HepG2 (cell line): Measurements from ENCODE around the gene MRPL38. TPM values are rescaled to one million over a fixed set of nuclear protein-coding genes. Genes with fewer than 3 reads are reported as not detected.

ENCODE experiments used
- DZIP1 ChIP-seq: sonication (generic); formaldehyde crosslinking; IDR thresholded peaks from 2 replicates; pipeline ENCODE4 v1.5.0; 2020; ENCODE audit warnings: mild to moderate bottlenecking, missing genetic modification reagents
- RBFOX2 ChIP-seq: fragments of 200-400 bp; formaldehyde crosslinking; IDR thresholded peaks from 2 replicates; pipeline ENCODE4 v1.6.1; 2017; ENCODE audit warnings: low read depth, mild to moderate bottlenecking, low read length
- SMAD9 ChIP-seq: sonication (generic); formaldehyde crosslinking; IDR thresholded peaks from 2 replicates; pipeline ENCODE4 v1.5.1; 2020; ENCODE audit warnings: mild to moderate bottlenecking, missing genetic modification reagents
- ZSCAN30 ChIP-seq: sonication (generic); formaldehyde crosslinking; IDR thresholded peaks from 2 replicates; pipeline ENCODE4 v1.5.0; 2020; ENCODE audit warnings: mild to moderate bottlenecking, missing genetic modification reagents
- polyA plus RNA-seq, 8 experiments: library from polyadenylated mRNA; depleted of rRNA in 3 of 8; stranded (reverse) in 7 of 8; unstranded in 1 of 8; fragments of >200 nt; fragmentation: Illumina TruSeq in 4 of 8; extraction: Trizol in 4 of 8; gene quantifications; 2 replicates each; pipeline versions ENCODE4 v1.2.1 to v1.2.3, GENCODE V29; 2011 to 2016; ENCODE audit warnings: low read depth in 4 of 8, missing spikeins in 1 of 8, mixed read lengths in 1 of 8; ENCODE audit not compliant: insufficient read depth in 1 of 8
- total RNA-seq, 5 experiments: library from RNA; depleted of rRNA; stranded (reverse); fragments of >200 nt; fragmentation: Illumina TruSeq; extraction: Trizol; gene quantifications; 2 replicates each; pipeline ENCODE4 v1.2.3, GENCODE V29; 2016; ENCODE audit warnings: low read depth in 1 of 5
- TF ChIP-seq, protein P1 (sequence below): sonication (generic); formaldehyde crosslinking; IDR thresholded peaks from 2 replicates; pipeline ENCODE4 v1.5.0; 2020; ENCODE audit warnings: mild to moderate bottlenecking, missing genetic modification reagents, borderline replicate concordance
- TF ChIP-seq, protein P2 (sequence below): sonication (generic); formaldehyde crosslinking; IDR thresholded peaks from 2 replicates; pipeline ENCODE4 v1.8.1; 2023; ENCODE audit warnings: mild to moderate bottlenecking, inconsistent platforms, moderate library complexity, missing genetic modification reagents, borderline replicate concordance
- TF ChIP-seq, protein P3 (sequence below): sonication (generic); formaldehyde crosslinking; conservative IDR thresholded peaks from 2 replicates; pipeline ENCODE4 v1.4.0; 2020; ENCODE audit warnings: missing genetic modification reagents
- TF ChIP-seq, protein P4 (sequence below): sonication (generic); formaldehyde crosslinking; IDR thresholded peaks from 2 replicates; pipeline ENCODE4 v1.4.0; 2020; ENCODE audit warnings: low read depth, mild to moderate bottlenecking, missing genetic modification reagents
- TF ChIP-seq, protein P5 (sequence below): sonication (generic); formaldehyde crosslinking; IDR thresholded peaks from 2 replicates; pipeline ENCODE4 v1.4.0; 2020; ENCODE audit warnings: missing genetic modification reagents

MRPL38 gene
- total and polyA plus RNA-seq, 2 of the 13 experiments (the other 11 are each of a cell fraction or from before 2014, with no cell fraction given): 83.7 to 125 TPM

DNA sequence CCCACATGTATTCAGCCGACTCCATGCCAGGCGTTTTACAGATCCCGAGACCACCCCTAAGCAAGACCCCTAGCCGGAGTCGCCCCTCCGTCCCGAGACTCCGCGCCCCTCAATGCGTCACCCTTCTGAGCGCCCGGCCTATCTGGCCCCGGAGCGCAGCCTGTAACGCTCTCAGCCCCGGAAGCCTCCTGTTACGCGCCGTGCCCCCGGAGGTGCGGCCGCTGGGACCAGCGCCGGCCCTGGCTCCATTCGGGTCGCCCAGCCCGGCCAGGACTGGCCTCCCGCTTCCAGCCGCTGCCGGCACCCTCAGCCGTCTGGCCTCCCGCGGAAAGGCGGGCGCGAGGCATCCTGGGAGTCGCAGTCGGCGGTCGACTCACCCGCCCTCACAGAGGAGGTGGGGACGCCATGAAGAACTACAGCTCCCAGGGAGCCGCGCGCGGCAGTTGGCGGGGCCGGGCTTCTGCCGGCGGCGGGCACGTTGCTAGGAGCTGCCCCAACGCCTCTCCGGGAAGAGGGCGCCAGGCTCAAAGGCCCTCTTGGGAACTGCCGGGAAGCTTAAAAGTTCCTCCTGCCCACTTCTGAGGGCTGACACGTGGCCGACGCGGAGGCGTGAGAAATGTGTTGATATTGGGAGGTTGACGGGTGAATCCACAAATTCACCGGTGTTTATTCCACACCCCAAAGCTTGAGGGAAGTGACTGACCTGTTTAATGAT, 36.2 kb upstream of the MRPL38 start, which contains the start of gene FBF1 (continued):
- TF ChIP-seq, protein P1, sequence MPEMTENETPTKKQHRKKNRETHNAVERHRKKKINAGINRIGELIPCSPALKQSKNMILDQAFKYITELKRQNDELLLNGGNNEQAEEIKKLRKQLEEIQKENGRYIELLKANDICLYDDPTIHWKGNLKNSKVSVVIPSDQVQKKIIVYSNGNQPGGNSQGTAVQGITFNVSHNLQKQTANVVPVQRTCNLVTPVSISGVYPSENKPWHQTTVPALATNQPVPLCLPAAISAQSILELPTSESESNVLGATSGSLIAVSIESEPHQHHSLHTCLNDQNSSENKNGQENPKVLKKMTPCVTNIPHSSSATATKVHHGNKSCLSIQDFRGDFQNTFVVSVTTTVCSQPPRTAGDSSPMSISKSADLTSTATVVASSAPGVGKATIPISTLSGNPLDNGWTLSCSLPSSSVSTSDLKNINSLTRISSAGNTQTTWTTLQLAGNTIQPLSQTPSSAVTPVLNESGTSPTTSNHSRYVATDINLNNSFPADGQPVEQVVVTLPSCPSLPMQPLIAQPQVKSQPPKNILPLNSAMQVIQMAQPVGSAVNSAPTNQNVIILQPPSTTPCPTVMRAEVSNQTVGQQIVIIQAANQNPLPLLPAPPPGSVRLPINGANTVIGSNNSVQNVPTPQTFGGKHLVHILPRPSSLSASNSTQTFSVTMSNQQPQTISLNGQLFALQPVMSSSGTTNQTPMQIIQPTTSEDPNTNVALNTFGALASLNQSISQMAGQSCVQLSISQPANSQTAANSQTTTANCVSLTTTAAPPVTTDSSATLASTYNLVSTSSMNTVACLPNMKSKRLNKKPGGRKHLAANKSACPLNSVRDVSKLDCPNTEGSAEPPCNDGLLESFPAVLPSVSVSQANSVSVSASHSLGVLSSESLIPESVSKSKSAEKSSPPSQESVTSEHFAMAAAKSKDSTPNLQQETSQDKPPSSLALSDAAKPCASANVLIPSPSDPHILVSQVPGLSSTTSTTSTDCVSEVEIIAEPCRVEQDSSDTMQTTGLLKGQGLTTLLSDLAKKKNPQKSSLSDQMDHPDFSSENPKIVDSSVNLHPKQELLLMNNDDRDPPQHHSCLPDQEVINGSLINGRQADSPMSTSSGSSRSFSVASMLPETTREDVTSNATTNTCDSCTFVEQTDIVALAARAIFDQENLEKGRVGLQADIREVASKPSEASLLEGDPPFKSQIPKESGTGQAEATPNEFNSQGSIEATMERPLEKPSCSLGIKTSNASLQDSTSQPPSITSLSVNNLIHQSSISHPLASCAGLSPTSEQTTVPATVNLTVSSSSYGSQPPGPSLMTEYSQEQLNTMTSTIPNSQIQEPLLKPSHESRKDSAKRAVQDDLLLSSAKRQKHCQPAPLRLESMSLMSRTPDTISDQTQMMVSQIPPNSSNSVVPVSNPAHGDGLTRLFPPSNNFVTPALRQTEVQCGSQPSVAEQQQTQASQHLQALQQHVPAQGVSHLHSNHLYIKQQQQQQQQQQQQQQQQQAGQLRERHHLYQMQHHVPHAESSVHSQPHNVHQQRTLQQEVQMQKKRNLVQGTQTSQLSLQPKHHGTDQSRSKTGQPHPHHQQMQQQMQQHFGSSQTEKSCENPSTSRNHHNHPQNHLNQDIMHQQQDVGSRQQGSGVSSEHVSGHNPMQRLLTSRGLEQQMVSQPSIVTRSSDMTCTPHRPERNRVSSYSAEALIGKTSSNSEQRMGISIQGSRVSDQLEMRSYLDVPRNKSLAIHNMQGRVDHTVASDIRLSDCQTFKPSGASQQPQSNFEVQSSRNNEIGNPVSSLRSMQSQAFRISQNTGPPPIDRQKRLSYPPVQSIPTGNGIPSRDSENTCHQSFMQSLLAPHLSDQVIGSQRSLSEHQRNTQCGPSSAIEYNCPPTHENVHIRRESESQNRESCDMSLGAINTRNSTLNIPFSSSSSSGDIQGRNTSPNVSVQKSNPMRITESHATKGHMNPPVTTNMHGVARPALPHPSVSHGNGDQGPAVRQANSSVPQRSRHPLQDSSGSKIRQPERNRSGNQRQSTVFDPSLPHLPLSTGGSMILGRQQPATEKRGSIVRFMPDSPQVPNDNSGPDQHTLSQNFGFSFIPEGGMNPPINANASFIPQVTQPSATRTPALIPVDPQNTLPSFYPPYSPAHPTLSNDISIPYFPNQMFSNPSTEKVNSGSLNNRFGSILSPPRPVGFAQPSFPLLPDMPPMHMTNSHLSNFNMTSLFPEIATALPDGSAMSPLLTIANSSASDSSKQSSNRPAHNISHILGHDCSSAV: peak; percentile 74; the same call in 1 of the 2 replicates
- TF ChIP-seq, protein P2, sequence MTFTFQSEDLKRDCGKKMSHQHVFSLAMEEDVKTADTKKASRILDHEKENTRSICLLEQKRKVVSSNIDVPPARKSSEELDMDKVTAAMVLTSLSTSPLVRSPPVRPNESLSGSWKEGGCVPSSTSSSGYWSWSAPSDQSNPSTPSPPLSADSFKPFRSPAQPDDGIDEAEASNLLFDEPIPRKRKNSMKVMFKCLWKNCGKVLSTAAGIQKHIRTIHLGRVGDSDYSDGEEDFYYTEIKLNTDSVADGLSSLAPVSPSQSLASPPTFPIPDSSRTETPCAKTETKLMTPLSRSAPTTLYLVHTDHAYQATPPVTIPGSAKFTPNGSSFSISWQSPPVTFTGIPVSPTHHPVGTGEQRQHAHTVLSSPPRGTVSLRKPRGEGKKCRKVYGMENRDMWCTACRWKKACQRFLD (CRISPR knock-in tag): peak; percentile 94
- TF ChIP-seq, protein P3, sequence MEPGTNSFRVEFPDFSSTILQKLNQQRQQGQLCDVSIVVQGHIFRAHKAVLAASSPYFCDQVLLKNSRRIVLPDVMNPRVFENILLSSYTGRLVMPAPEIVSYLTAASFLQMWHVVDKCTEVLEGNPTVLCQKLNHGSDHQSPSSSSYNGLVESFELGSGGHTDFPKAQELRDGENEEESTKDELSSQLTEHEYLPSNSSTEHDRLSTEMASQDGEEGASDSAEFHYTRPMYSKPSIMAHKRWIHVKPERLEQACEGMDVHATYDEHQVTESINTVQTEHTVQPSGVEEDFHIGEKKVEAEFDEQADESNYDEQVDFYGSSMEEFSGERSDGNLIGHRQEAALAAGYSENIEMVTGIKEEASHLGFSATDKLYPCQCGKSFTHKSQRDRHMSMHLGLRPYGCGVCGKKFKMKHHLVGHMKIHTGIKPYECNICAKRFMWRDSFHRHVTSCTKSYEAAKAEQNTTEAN (CRISPR knock-in tag): 0 out of 2 replicates have a peak, but pooled peaks have one; percentile 43
- TF ChIP-seq, protein P4, sequence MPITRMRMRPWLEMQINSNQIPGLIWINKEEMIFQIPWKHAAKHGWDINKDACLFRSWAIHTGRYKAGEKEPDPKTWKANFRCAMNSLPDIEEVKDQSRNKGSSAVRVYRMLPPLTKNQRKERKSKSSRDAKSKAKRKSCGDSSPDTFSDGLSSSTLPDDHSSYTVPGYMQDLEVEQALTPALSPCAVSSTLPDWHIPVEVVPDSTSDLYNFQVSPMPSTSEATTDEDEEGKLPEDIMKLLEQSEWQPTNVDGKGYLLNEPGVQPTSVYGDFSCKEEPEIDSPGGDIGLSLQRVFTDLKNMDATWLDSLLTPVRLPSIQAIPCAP (CRISPR knock-in tag): no peak; the same call in none of the 2 replicates
- TF ChIP-seq RBFOX2: peak; percentile 88
- no peak for TF ChIP-seq ZSCAN30
- no peak for TF ChIP-seq SMAD9
- TF ChIP-seq, protein P5, sequence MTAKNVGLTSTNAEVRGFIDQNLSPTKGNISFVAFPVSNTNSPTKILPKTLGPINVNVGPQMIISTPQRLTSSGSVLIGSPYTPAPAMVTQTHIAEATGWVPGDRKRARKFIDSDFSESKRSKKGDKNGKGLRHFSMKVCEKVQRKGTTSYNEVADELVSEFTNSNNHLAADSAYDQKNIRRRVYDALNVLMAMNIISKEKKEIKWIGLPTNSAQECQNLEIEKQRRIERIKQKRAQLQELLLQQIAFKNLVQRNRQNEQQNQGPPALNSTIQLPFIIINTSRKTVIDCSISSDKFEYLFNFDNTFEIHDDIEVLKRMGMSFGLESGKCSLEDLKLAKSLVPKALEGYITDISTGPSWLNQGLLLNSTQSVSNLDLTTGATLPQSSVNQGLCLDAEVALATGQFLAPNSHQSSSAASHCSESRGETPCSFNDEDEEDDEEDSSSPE (CRISPR knock-in tag): peak; percentile 98
- no peak for TF ChIP-seq DZIP1 (CRISPR knock-in tag)
